Endothelial cell of umbilical vein (primary cell): ENCODE measurements around the gene VANGL1. TPM values are rescaled to one million over a fixed set of nuclear protein-coding genes. Genes with fewer than 3 reads are reported as not detected.

Experiments
- BruUV-seq: library from RNA; stranded (reverse); fragments of 400-500 nt; replicated peaks from 2 replicates; lab custom pipeline; 2021; lab: Mats Ljungman, UMichigan
- CTCF ChIA-PET: fragments of 300-600, 350-600 bp; sonication (Branson Sonifier 250); formaldehyde crosslinking; loops from one replicate; lab custom pipeline; 2021; ENCODE audit warnings: antibody characterized with exemption, inconsistent platforms; lab: Charles Lee
- POLR2A ChIA-PET: fragments of 300-600, 350-600 bp; sonication (Branson Sonifier 250); formaldehyde crosslinking; loops from one replicate; lab custom pipeline; 2021; ENCODE audit warnings: antibody characterized with exemption, inconsistent platforms; lab: Charles Lee
- DNase-seq: peaks from one replicate; pipeline ENCODE4 v3.0.0-alpha.2; 2011; ENCODE audit warnings: low read depth, low spot score
- FAIRE-seq: peaks from 2 replicates; lab custom pipeline; 2011; peaks lifted over from hg19 to GRCh38; lab: Jason Lieb, UNC
- H2AFZ ChIP-seq: 2 replicates; pipeline ENCODE4 v1.6.0; 2012; ENCODE audit warnings: low read depth, low read length, control low read depth, inconsistent platforms
- H3K27ac ChIP-seq: 2 replicates; pipeline ENCODE4 v1.5.1; 2011; ENCODE audit warnings: low read depth, mild to moderate bottlenecking, control low read depth, low read length, moderate library complexity; ENCODE audit not compliant: insufficient read depth
- H3K27me3 ChIP-seq, 2 experiments: 2 replicates each; pipeline versions ENCODE4 v1.6.0 to v1.6.1; 2011; ENCODE audit warnings: low read length in 2 of 2, mixed read lengths in 1 of 2; ENCODE audit not compliant: control insufficient read depth in 2 of 2, insufficient read depth in 2 of 2
- H3K36me3 ChIP-seq, 2 experiments: 2 replicates in 1 of 2; 3 replicates in 1 of 2; pipeline ENCODE4 v1.5.1; 2011; ENCODE audit warnings: low read length in 2 of 2, mild to moderate bottlenecking in 1 of 2, moderate library complexity in 1 of 2; ENCODE audit not compliant: control insufficient read depth in 2 of 2, insufficient read depth in 2 of 2; ENCODE audit errors: extremely low read depth in 1 of 2
- H3K4me1 ChIP-seq: 3 replicates; pipeline ENCODE4 v1.5.1; 2011; ENCODE audit warnings: mild to moderate bottlenecking, low read length; ENCODE audit not compliant: control insufficient read depth, insufficient read depth; ENCODE audit errors: extremely low read depth
- H3K4me2 ChIP-seq: 2 replicates; pipeline ENCODE4 v1.6.1; 2011; ENCODE audit warnings: low read length, control low read depth, mixed read lengths; ENCODE audit not compliant: insufficient read depth
- H3K4me3 ChIP-seq, 3 experiments: fragments of 200-600 bp in 1 of 3; sonication (generic), shearing (Covaris generic) in 1 of 3; replicated peaks in 1 of 3; 2 replicates each; pipeline ENCODE4 v1.5.1; 2011 to 2016; ENCODE audit warnings: control low read depth in 3 of 3, low read length in 3 of 3, mild to moderate bottlenecking in 2 of 3, inconsistent platforms in 1 of 3, low read depth in 1 of 3, moderate library complexity in 1 of 3; ENCODE audit not compliant: insufficient read depth in 1 of 3
- H3K79me2 ChIP-seq: 2 replicates; pipeline ENCODE4 v1.6.0; 2012; ENCODE audit warnings: low read length, inconsistent platforms; ENCODE audit not compliant: control insufficient read depth, insufficient read depth
- H3K9ac ChIP-seq: replicated peaks from 2 replicates; pipeline ENCODE3; 2011; ENCODE audit warnings: low read length, control low read depth; ENCODE audit not compliant: insufficient read depth; ENCODE audit errors: extremely low read depth
- H3K9me1 ChIP-seq: replicated peaks from 3 replicates; pipeline ENCODE4 v1.6.0; 2011; ENCODE audit warnings: mild to moderate bottlenecking, low read length; ENCODE audit not compliant: control insufficient read depth, insufficient read depth; ENCODE audit errors: extremely low read depth
- H3K9me3 ChIP-seq: replicated peaks from 2 replicates; pipeline ENCODE4 v1.5.1; 2012; ENCODE audit warnings: low read length, inconsistent platforms; ENCODE audit not compliant: control insufficient read depth, insufficient read depth
- H4K20me1 ChIP-seq: replicated peaks from 2 replicates; pipeline ENCODE3; 2011; ENCODE audit warnings: mild to moderate bottlenecking, low read length; ENCODE audit not compliant: control insufficient read depth, insufficient read depth; ENCODE audit errors: extremely low read depth
- CTCF ChIP-seq, 2 donors: IDR thresholded peaks; 1 replicate in 1 of 2; 2 replicates in 1 of 2; pipeline ENCODE4 v1.5.1; 2011; ENCODE audit warnings: low read length in 2 of 2, mild to moderate bottlenecking in 2 of 2, moderate library complexity in 2 of 2, control low read depth in 1 of 2, inconsistent platforms in 1 of 2, low read depth in 1 of 2; ENCODE audit not compliant: insufficient read depth in 1 of 2; ENCODE audit errors: extremely low read depth in 1 of 2
- EZH2 ChIP-seq: IDR thresholded peaks from 2 replicates; pipeline ENCODE4 v1.6.1; 2012; ENCODE audit warnings: borderline replicate concordance, low read depth, mild to moderate bottlenecking, moderate library complexity, low read length, inconsistent platforms; ENCODE audit not compliant: severe bottlenecking
- FOS ChIP-seq: IDR thresholded peaks from 2 replicates; pipeline ENCODE4 v1.6.1; 2011; ENCODE audit warnings: mild to moderate bottlenecking, low read length, moderate library complexity, borderline replicate concordance; ENCODE audit not compliant: insufficient read depth
- GATA2 ChIP-seq: IDR thresholded peaks from 2 replicates; pipeline ENCODE4 v1.7.0; 2011; ENCODE audit warnings: low read depth, mild to moderate bottlenecking, moderate library complexity, mixed read lengths, low read length; ENCODE audit not compliant: insufficient read length, insufficient read depth
- JUN ChIP-seq: IDR thresholded peaks from 2 replicates; pipeline ENCODE4 v1.6.1; 2011; ENCODE audit warnings: borderline replicate concordance, low read depth; ENCODE audit not compliant: insufficient read length, insufficient read depth
- MAX ChIP-seq: IDR thresholded peaks from 2 replicates; pipeline ENCODE4 v1.6.1; 2011; ENCODE audit not compliant: insufficient read depth, insufficient read length
- MYC ChIP-seq: IDR thresholded peaks from one replicate; pipeline ENCODE4 v1.6.1; 2011; ENCODE audit warnings: mild to moderate bottlenecking, low read depth, low read length
- POLR2A ChIP-seq: IDR thresholded peaks from 2 replicates; pipeline ENCODE4 v1.6.1; 2012; ENCODE audit warnings: low read depth, mild to moderate bottlenecking, control low read depth, low read length
- POLR2AphosphoS5 ChIP-seq: IDR thresholded peaks from 2 replicates; pipeline ENCODE4 v1.6.1; 2012; ENCODE audit warnings: low read depth, mild to moderate bottlenecking, control low read depth, low read length, moderate library complexity; ENCODE audit not compliant: insufficient read depth
- dilution Hi-C: fragments of 300-500 bp; cut with MboI; formaldehyde crosslinking; loops from one replicate; pipeline ENCODE4 v1.15.0; 2019; ENCODE audit warnings: low sequenced_read_pairs; ENCODE audit not compliant: extremely low pct_ligation_motif_present
- intact Hi-C: fragments of 100-400 bp; cut with micrococcal nuclease; formaldehyde crosslinking; loops from one replicate; pipeline ENCODE4 v1.10.0; 2022
- polyA plus RNA-seq, 4 experiments: library from polyadenylated mRNA; depleted of rRNA in 3 of 4; stranded (reverse) in 3 of 4; unstranded in 1 of 4; fragments of >200 nt; gene quantifications; 2 replicates each; pipeline versions ENCODE4 v1.2.1 to v1.2.3, GENCODE V29; 2011 to 2012; ENCODE audit warnings: missing spikeins in 1 of 4
- total RNA-seq: library from RNA; stranded (reverse); gene quantifications from 2 replicates; pipeline ENCODE4 v1.2.3, GENCODE V29; 2021

VANGL1 gene
- total and polyA plus RNA-seq, 2 donors (not counting 3 experiments of a cell fraction or from before 2014, with no cell fraction given): 15.0 to 24.8 TPM

- no peak for DNase-seq
- CTCF ChIA-PET: interaction anchor here (0.8 to 1.3 kb wide), 2 partner anchors 77 to 134 kb away, joined by 3 read pairs; no protein-coding TSS in a partner anchor
- dilution Hi-C loops (no loop called here), intact Hi-C loops (no loop called here)
- POLR2A ChIA-PET: no interaction called here
- H3K4me3 ChIP-seq: no peak overlapping the region
- no peak overlapping the region for H2AFZ ChIP-seq
- H3K9ac ChIP-seq: no peak overlapping the region
- no peak overlapping the region for H3K4me2 ChIP-seq
- no peaks in the 10 kb centered on the region for H3K9me1 ChIP-seq
- no peak overlapping the region for H3K27ac ChIP-seq
- no TSS peak for BruUV-seq
- no peaks in the 10 kb centered on the region for H3K9me3 ChIP-seq
- H3K36me3 ChIP-seq: no peaks in the 10 kb centered on the region
- no peaks in the 10 kb centered on the region for H3K79me2 ChIP-seq
- H3K4me1 ChIP-seq: no peaks in the 10 kb centered on the region
- no peaks in the 10 kb centered on the region for H4K20me1 ChIP-seq
- FAIRE-seq: no peak
- no peak for TF ChIP-seq GATA2
- no peak for TF ChIP-seq EZH2
- TF ChIP-seq MAX: no peak
- TF ChIP-seq JUN: no peak
- TF ChIP-seq CTCF (IDR thresholded peaks at IDR 0.05; ENCODE audit: extremely low read depth in 1 of 2, insufficient read depth in 1 of 2, low read depth in 1 of 2, low read length in 2 of 2): no peak
- no peak for TF ChIP-seq FOS
- TF ChIP-seq POLR2A: no peak
- no peak for TF ChIP-seq POLR2AphosphoS5
- TF ChIP-seq MYC: no peak
- H3K27me3 ChIP-seq: peaks cover 0 to 5% of the 10 kb centered on the region in 2 experiments
Measured at GRCh38 chr1:115630342-115630741, 11.4 kb upstream of the VANGL1 start.
